SK-N-SH treated with all-trans-retinoic acid at 6 μM for 48 hours (cell line): Measurements from ENCODE around the gene OR8A1.

Experiments
- ATAC-seq: fragments of 200-7000 bp; cut with Tn5 transposase; 3 replicates; pipeline ENCODE4 v1.9.1; 2020; ENCODE audit warnings: mild to moderate bottlenecking, moderate library complexity
- ARNTL ChIP-seq: fragments of 450-650 bp; formaldehyde crosslinking; IDR thresholded peaks from 2 replicates; pipeline ENCODE4 v1.5.0; 2020; ENCODE audit warnings: low read depth, mild to moderate bottlenecking, moderate library complexity, borderline replicate concordance
- CREB5 ChIP-seq: fragments of 250-450 bp; sonication (Bioruptor Pico); IDR thresholded peaks from 2 replicates; pipeline ENCODE4 v1.5.1; 2020; ENCODE audit warnings: low read depth, mild to moderate bottlenecking, moderate library complexity
- CSDC2 ChIP-seq: fragments of 250-450 bp; sonication (Bioruptor Pico); IDR thresholded peaks from 2 replicates; pipeline ENCODE4 v1.5.0; 2020; ENCODE audit warnings: mild to moderate bottlenecking, moderate library complexity
- CSRNP3 ChIP-seq: fragments of 250-450 bp; sonication (Bioruptor Pico); IDR thresholded peaks from 2 replicates; pipeline ENCODE4 v1.5.1; 2021; ENCODE audit warnings: mild to moderate bottlenecking, moderate library complexity
- ESRRG ChIP-seq: fragments of 250-450 bp; sonication (Bioruptor Pico); IDR thresholded peaks from 2 replicates; pipeline ENCODE4 v1.6.1; 2021; ENCODE audit warnings: mild to moderate bottlenecking
- GLIS3 ChIP-seq: fragments of 250-450 bp; sonication (Bioruptor Pico); IDR thresholded peaks from 2 replicates; pipeline ENCODE4 v1.5.0; 2020; ENCODE audit warnings: mild to moderate bottlenecking, moderate library complexity
- ISL1 ChIP-seq: fragments of 250-450 bp; sonication (Bioruptor Pico); IDR thresholded peaks from 2 replicates; pipeline ENCODE4 v2.1.2; 2022; ENCODE audit warnings: mild to moderate bottlenecking, moderate library complexity
- OSR1 ChIP-seq: fragments of 250-450 bp; sonication (Bioruptor Pico); IDR thresholded peaks from 2 replicates; pipeline ENCODE4 v1.8.0; 2022; ENCODE audit warnings: moderate library complexity, mild to moderate bottlenecking, inconsistent platforms
- PATZ1 ChIP-seq: fragments of 250-450 bp; sonication (Bioruptor Pico); IDR thresholded peaks from 2 replicates; pipeline ENCODE4 v1.8.0; 2020; ENCODE audit warnings: mild to moderate bottlenecking, moderate library complexity, borderline replicate concordance
- POU6F1 ChIP-seq: fragments of 250-450 bp; sonication (Bioruptor Pico); IDR thresholded peaks from 2 replicates; pipeline ENCODE4 v1.8.0; 2021; ENCODE audit warnings: low read depth, mild to moderate bottlenecking, moderate library complexity, borderline replicate concordance
- RARB ChIP-seq: fragments of 250-450 bp; sonication (Bioruptor Pico); IDR thresholded peaks from 2 replicates; pipeline ENCODE4 v1.8.0; 2021; ENCODE audit warnings: mild to moderate bottlenecking, moderate library complexity
- SNAI2 ChIP-seq: fragments of 250-450 bp; sonication (Bioruptor Pico); IDR thresholded peaks from 2 replicates; pipeline ENCODE4 v1.5.0; 2020; ENCODE audit warnings: mild to moderate bottlenecking, moderate library complexity
- TOX ChIP-seq: fragments of 250-450 bp; sonication (Bioruptor Pico); IDR thresholded peaks from 2 replicates; pipeline ENCODE4 v1.8.0; 2021; ENCODE audit warnings: mild to moderate bottlenecking, moderate library complexity, borderline replicate concordance
- TSHZ2 ChIP-seq: fragments of 250-450 bp; sonication (Bioruptor Pico); IDR thresholded peaks from 2 replicates; pipeline ENCODE4 v1.5.0; 2020; ENCODE audit warnings: mild to moderate bottlenecking, moderate library complexity
- ZFP3 ChIP-seq: fragments of 250-450 bp; sonication (Bioruptor Pico); IDR thresholded peaks from 2 replicates; pipeline ENCODE4 v1.5.0; 2020; ENCODE audit warnings: mild to moderate bottlenecking, moderate library complexity
- ZFP30 ChIP-seq: fragments of 450-650 bp; formaldehyde crosslinking; IDR thresholded peaks from 2 replicates; pipeline ENCODE4 v1.5.0; 2022; ENCODE audit warnings: mild to moderate bottlenecking, moderate library complexity
- ZNF565 ChIP-seq: fragments of 450-650 bp; formaldehyde crosslinking; conservative IDR thresholded peaks from 2 replicates; pipeline ENCODE4 v1.5.0; 2020; ENCODE audit warnings: low read depth, mild to moderate bottlenecking, moderate library complexity
- ZNF70 ChIP-seq: fragments of 450-650 bp; formaldehyde crosslinking; IDR thresholded peaks from 2 replicates; pipeline ENCODE4 v1.5.0; 2020; ENCODE audit warnings: mild to moderate bottlenecking, moderate library complexity
- ZNF8 ChIP-seq: fragments of 450-650 bp; formaldehyde crosslinking; IDR thresholded peaks from 2 replicates; pipeline ENCODE4 v1.5.0; 2020; ENCODE audit warnings: mild to moderate bottlenecking, moderate library complexity

OR8A1 gene

GRCh38 chr11:124584681-124585372 is 15.0 kb downstream of the OR8A1 start (continued):
- TF ChIP-seq CSRNP3 (CRISPR knock-in tag), result no peak
- TF ChIP-seq, all 23 proteins: peak for 0

GRCh38 chr11:124586238-124586860 is 16.6 kb downstream of the OR8A1 start:
- peak; percentile 86 for ATAC-seq
- TF ChIP-seq ZFP3 (CRISPR knock-in tag) (no peak), ZNF8 (CRISPR knock-in tag) (no peak)

- TF ChIP-seq CSRNP3 (CRISPR knock-in tag) (no peak), TSHZ2 (CRISPR knock-in tag) (no peak), RARB (CRISPR knock-in tag) (no peak), ESRRG (CRISPR knock-in tag) (no peak), GLIS3 (CRISPR knock-in tag) (no peak), ZNF70 (no peak), TOX (no peak), PATZ1 (no peak), ZFP30 (CRISPR knock-in tag) (no peak)
- no peak for ATAC-seq
Observed at GRCh38 chr11:124591430-124591829, 21.6 kb downstream of the OR8A1 start.

GRCh38 chr11:124592627-124593026 is 22.8 kb downstream of the OR8A1 start:
- no peak for ATAC-seq
- TF ChIP-seq ZNF8 (CRISPR knock-in tag) (no peak), CSDC2 (CRISPR knock-in tag) (no peak), CSRNP3 (CRISPR knock-in tag) (no peak), PATZ1 (no peak), CREB5 (CRISPR knock-in tag) (no peak), ESRRG (CRISPR knock-in tag) (no peak), ZFP3 (CRISPR knock-in tag) (no peak), OSR1 (CRISPR knock-in tag) (no peak), ZNF70 (no peak), ZFP30 (CRISPR knock-in tag) (no peak), ZNF565 (CRISPR knock-in tag) (no peak), ARNTL (CRISPR knock-in tag) (no peak), TOX (no peak), POU6F1 (CRISPR knock-in tag) (no peak), ISL1 (CRISPR knock-in tag) (no peak), RARB (CRISPR knock-in tag) (no peak), SNAI2 (CRISPR knock-in tag) (no peak)
